H1 (cell line): Measurements from ENCODE around the gene ORAI3. TPM values are rescaled to one million over a fixed set of nuclear protein-coding genes. Genes with fewer than 3 reads are reported as not detected.

Experiments
- CBX5 ChIP-seq: fragments of 300-800, 300-1000 bp; sonication (generic); IDR thresholded peaks from 2 replicates; pipeline ENCODE4 v1.7.1; 2016; ENCODE audit warnings: antibody characterized with exemption, low read length, low read depth
- CHD2 ChIP-seq: IDR thresholded peaks from 2 replicates; pipeline ENCODE4 v1.6.1; 2012; ENCODE audit warnings: low read length, improper control_type of control experiment
- JUND ChIP-seq: IDR thresholded peaks from 2 replicates; pipeline ENCODE4 v1.6.1; 2011; ENCODE audit warnings: mild to moderate bottlenecking, improper control_type of control experiment, low read length
- RFX5 ChIP-seq: IDR thresholded peaks from 2 replicates; pipeline ENCODE4 v1.6.1; 2011; ENCODE audit warnings: low read depth, low read length, improper control_type of control experiment, borderline replicate concordance
- RNF2 ChIP-seq: fragments of 200-900, 300-1000 bp; sonication (generic); IDR thresholded peaks from 2 replicates; pipeline ENCODE4 v1.7.1; 2016; ENCODE audit warnings: borderline replicate concordance, low read depth, mild to moderate bottlenecking, antibody characterized with exemption, low read length; ENCODE audit not compliant: poor library complexity, severe bottlenecking; ENCODE audit errors: missing control alignments
- SRF ChIP-seq: IDR thresholded peaks from 2 replicates; pipeline ENCODE4 v1.6.1; 2011; ENCODE audit warnings: mild to moderate bottlenecking, low read depth, low read length, moderate library complexity
- TEAD4 ChIP-seq: IDR thresholded peaks from 2 replicates; pipeline ENCODE4 v1.6.1; 2012; ENCODE audit warnings: low read depth, low read length, inconsistent platforms, mixed read lengths
- polyA plus RNA-seq, 7 experiments: library from polyadenylated mRNA; depleted of rRNA in 3 of 7; stranded (reverse) in 5 of 7; unstranded in 2 of 7; fragments of >200 nt in 5 of 7; fragments of 200-250 nt in 2 of 7; gene quantifications; 1 replicate in 5 of 7; 2 replicates in 1 of 7; 4 replicates in 1 of 7; pipeline versions ENCODE4 v1.2.1 to v1.2.3, GENCODE V29; 2011 to 2013; ENCODE audit warnings: missing spikeins in 2 of 7, mixed read lengths in 2 of 7
- total RNA-seq: library from RNA; stranded (reverse); fragmentation: NEBNext Ultra II Directional; extraction: Animal tissue kit (Norgen Biotek cat#: 25700); gene quantifications from 2 replicates; pipeline ENCODE4 v1.2.1, GENCODE V29; 2021

Gene ORAI3
- total and polyA plus RNA-seq, 2 of the 8 experiments (the other 6 are each of a cell fraction or from before 2014, with no cell fraction given) = 8.7 to 24.5 TPM

- no peak for TF ChIP-seq JUND
- no peak for TF ChIP-seq CBX5
- TF ChIP-seq RFX5 = no peak
- TF ChIP-seq SRF = no peak
- TF ChIP-seq TEAD4 = no peak
- TF ChIP-seq RNF2 = no peak
- TF ChIP-seq CHD2 = no peak
- TF ChIP-seq, all 59 proteins: peak for 6
Observed at GRCh38 chr16:30985401-30986128, 36.7 kb downstream of the ORAI3 start (continued).
